ENCODE results near the gene CABLES1.

Gene CABLES1

DNA sequence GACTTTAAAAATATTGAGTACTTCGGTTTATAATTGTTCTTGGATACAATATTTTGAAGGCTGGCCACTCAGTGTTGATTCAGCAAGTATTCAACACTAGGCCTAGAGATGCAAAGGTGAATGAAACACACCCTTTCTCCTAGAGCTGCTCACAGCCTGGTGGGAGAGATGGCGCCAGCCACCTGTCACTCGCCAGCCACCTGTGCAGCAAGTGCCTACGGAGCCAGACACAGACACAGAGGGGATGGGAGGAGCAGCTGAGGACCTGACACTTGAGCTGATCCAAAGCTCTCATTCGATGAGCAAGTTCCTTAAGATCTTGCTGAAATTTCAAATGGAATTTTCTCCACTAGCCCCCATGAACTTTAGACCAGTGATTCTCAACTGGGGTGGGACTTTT lies 166.7 kb downstream of the CABLES1 start:
- DNase-seq (ENCODE audit: low spot score), result no peak

DNA sequence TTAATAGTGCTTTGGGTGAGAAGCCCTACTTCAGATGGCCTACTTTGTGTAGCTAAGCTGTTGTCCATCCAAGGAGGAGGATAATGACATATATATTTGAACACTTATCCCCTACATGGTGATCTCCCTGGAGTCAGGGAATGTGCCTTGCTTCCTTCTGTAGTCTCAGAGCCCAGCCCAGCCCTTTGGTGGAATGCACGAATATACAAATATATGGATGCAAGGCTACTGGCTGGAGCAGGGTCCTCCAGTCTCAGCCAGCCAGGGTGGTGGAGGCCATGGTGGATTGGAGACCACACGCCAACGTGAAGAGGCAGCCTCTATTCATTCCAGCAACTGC lies 167.2 kb downstream of the CABLES1 start:
- no peak for DNase-seq (ENCODE audit: low spot score)

DNA sequence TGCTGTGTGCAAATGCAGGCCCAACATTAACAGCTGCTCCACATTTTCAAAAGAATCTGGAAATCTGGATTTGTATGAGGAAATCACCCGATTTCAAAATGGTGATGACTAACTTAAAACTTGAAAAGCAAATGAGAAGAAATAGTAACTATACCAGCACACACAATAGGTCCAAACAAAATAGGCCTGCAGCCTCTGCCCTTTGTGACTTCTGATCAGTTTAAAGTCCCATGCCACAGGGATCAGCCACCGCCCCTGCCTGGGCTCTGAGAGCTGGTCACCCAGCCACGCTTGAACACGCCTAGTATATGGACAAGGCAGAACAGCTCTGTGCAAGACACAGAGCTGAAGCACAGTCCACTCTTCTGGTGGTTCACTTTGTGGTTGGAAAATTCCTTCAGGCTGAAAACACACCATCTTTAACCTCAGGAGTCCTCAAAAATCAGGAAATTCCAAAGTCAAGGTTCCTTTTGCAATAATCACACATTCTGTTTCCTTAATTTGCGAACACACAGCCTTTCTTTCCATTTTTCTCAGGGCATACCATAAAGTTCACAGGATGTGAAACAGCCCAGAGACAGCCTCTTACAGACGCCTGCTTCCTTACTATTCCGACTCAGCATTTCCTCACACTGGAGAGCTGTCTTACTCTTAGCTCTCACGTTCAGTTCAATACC lies 167.7 kb downstream of the CABLES1 start:
- DNase-seq (ENCODE audit: low spot score), result no peak

DNA sequence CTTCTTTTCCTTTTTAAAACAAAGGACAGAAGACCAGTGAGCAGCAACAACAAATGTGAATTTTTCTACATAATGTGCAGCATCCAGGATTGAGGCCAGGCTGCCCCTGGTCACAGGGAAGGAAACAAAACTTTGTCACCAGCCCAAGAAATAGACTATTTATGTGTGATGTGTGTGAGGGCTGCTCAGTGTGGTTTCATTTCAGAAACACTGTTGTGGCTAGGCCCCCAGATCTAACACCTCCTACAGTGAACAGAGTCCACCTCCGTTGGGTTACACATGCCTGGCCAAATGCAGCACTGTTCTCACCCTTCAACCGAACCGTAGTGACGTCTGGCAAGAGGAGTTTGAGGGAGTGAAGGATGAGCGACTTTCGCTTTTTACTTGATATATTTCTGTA lies 171.5 kb downstream of the CABLES1 start:
- DNase-seq (ENCODE audit: low spot score), result no peak

DNA sequence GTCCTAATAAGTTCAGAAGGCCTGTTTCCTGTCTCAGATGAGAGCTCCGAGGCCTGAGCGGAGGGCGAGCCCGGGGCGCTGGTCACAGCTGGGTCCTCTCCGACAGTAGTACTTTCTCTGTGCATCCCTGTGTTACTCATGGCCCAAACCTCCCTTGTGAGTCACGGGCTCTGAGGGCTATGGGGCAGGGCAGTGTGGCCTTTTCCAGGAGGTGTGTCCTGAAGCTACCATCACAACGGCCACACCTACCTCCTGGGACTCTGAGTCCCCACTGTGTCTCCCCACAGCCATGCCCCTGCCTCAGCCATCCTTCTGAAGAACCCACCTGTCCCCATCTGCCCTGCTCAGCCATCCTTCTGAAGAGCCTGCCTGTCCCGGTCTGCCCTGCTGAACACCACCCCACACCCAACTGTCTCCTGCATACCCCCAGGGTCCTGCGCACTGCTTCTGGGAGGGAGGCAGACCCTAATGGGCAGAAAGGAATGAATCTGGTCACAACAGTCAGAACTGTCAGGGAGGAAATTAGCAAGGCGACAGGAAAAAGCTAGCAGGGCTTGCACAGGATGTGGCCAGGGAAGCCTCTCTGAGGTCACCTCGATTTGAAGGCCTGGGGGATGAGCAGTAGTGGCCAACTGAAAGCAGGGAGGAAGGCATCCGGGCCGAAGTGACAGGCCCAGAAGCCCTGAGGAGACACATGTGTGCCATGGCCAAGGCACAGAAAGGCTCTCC lies 172.4 kb downstream of the CABLES1 start:
- no peak for DNase-seq (ENCODE audit: low spot score)

Measured in globus pallidus (tissue), 1 donor.